Progenitor cell of endocrine pancreas (in vitro differentiated cells): Measurements from ENCODE around the gene OR1E1. TPM values are rescaled to one million over a fixed set of nuclear protein-coding genes. Genes with fewer than 3 reads are reported as not detected.
"Not testable (repeated sequence)": the region's sequence is repeated elsewhere in the genome, so short reads cannot be mapped to it uniquely, and the experiment has no call there.

Experiments
- DNase-seq: peaks from one replicate; pipeline ENCODE4 v3.0.0; 2021; ENCODE audit warnings: low spot score; ENCODE audit not compliant: unreplicated experiment
- H3K27ac Mint-ChIP-seq: 2 replicates; pipeline ENCODE4 v1.8.0; 2021; ENCODE audit warnings: mild to moderate bottlenecking, moderate library complexity, mixed read lengths
- H3K27me3 Mint-ChIP-seq: 2 replicates; pipeline ENCODE4 v1.8.0; 2021; ENCODE audit warnings: mixed read lengths
- H3K36me3 Mint-ChIP-seq: 2 replicates; pipeline ENCODE4 v1.8.0; 2022; ENCODE audit warnings: mixed read lengths; ENCODE audit not compliant: insufficient read depth
- H3K4me1 Mint-ChIP-seq: 2 replicates; pipeline ENCODE4 v1.8.0; 2021; ENCODE audit warnings: low read depth, mixed read lengths
- H3K4me3 Mint-ChIP-seq: 2 replicates; pipeline ENCODE4 v1.8.0; 2021; ENCODE audit warnings: low read depth, mild to moderate bottlenecking, moderate library complexity, mixed read lengths
- H3K9me3 Mint-ChIP-seq: 2 replicates; pipeline ENCODE4 v1.8.0; 2021; ENCODE audit warnings: low read depth, mixed read lengths
- CTCF ChIP-seq: fragments of 200-600 bp; sonication (generic); IDR thresholded peaks from one replicate; pipeline ENCODE4 v1.5.0; 2021; ENCODE audit warnings: antibody characterized with exemption, mild to moderate bottlenecking; ENCODE audit not compliant: unreplicated experiment
- total RNA-seq: library from RNA; stranded (reverse); gene quantifications from 2 replicates; pipeline ENCODE4 v1.2.1, GENCODE V29; 2021

Gene OR1E1
- total RNA-seq, 1 donor from 2014 or later = not detected

- H3K9me3 Mint-ChIP-seq = peaks cover 56% of the 10 kb centered on the region
- H3K4me3 Mint-ChIP-seq = no peak overlapping the region
- H3K36me3 Mint-ChIP-seq = no peaks in the 10 kb centered on the region
- no peaks in the 10 kb centered on the region for H3K27me3 Mint-ChIP-seq
- no peaks in the 10 kb centered on the region for H3K4me1 Mint-ChIP-seq
- DNase-seq = no peak
- no peak for TF ChIP-seq CTCF
- no peak overlapping the region for H3K27ac Mint-ChIP-seq
These were observed 1.8 kb upstream of the OR1E1 start for GRCh38 chr17:3400055-3400454.

GRCh38 chr17:3397801-3398200 is 409 bp downstream of the OR1E1 start:
- H3K4me1 Mint-ChIP-seq, H3K36me3 Mint-ChIP-seq, DNase-seq, H3K27ac Mint-ChIP-seq, H3K4me3 Mint-ChIP-seq, H3K27me3 Mint-ChIP-seq: not testable (repeated sequence)
- H3K9me3 Mint-ChIP-seq = peaks cover 56% of the 10 kb centered on the region

GRCh38 chr17:3389791-3390190 is 8.4 kb downstream of the OR1E1 start:
- H3K27me3 Mint-ChIP-seq = no peaks in the 10 kb centered on the region
- TF ChIP-seq CTCF = no peak
- H3K4me1 Mint-ChIP-seq = no peaks in the 10 kb centered on the region

GRCh38 chr17:3385869-3386816 is 12.1 kb downstream of the OR1E1 start, which contains the start of gene OR3A2:
Gene OR3A2 (minus strand): TSS chr17:3386308.
- Mint-ChIP-seq H3K36me3 (peaks cover 1% of the 10 kb centered on the region), H3K4me3 (no peak within 1 kb of the TSS), H3K27me3 (no peaks in the 10 kb centered on the region), H3K9me3 (peaks cover 46% of the 10 kb centered on the region), H3K4me1 (no peaks in the 10 kb centered on the region), H3K27ac (peak within 1 kb of the TSS; percentile 49)
- DNase-seq = no peak
- TF ChIP-seq CTCF = no peak

More at GRCh38 chr17:3389791-3390190, 8.4 kb downstream of the OR1E1 start:
- peaks cover 40% of the 10 kb centered on the region for H3K9me3 Mint-ChIP-seq
- H3K27ac Mint-ChIP-seq = no peak overlapping the region
- no peak overlapping the region for H3K4me3 Mint-ChIP-seq
- no peak for DNase-seq
- H3K36me3 Mint-ChIP-seq = peaks cover 5% of the 10 kb centered on the region

- peaks cover 59% of the 10 kb centered on the region for H3K9me3 Mint-ChIP-seq
- H3K4me1 Mint-ChIP-seq = no peaks in the 10 kb centered on the region
- H3K27ac Mint-ChIP-seq = no peak overlapping the region
- H3K27me3 Mint-ChIP-seq = no peaks in the 10 kb centered on the region
- DNase-seq = no peak
- no peak overlapping the region for H3K4me3 Mint-ChIP-seq
- H3K36me3 Mint-ChIP-seq = no peaks in the 10 kb centered on the region
- no peak for TF ChIP-seq CTCF
These were observed 16.3 kb downstream of the OR1E1 start for GRCh38 chr17:3381957-3382356.
